K562 (cell line): ENCODE data around the gene MINDY4B. TPM values are rescaled to one million over a fixed set of nuclear protein-coding genes. Genes with fewer than 3 reads are reported as not detected.

Experiments
- ATAC-seq: fragments of 200-7000 bp; cut with Tn5 transposase; 3 replicates; pipeline ENCODE4 v1.9.1; 2020; ENCODE audit warnings: moderate library complexity
- BruUV-seq: library from RNA; stranded (reverse); fragments of 400-500 nt; replicated peaks from 2 replicates; lab custom pipeline; 2021; lab: Mats Ljungman, UMichigan
- CTCF ChIA-PET: fragments of 300-600 bp; formaldehyde crosslinking; extraction: SDS; loops from one replicate; lab custom pipeline; 2021; ENCODE audit warnings: low intra/inter-chr PET ratio; lab: Yijun Ruan, JAX
- POLR2A ChIA-PET: fragments of 300-600, 350-650 bp; sonication (Branson Sonifier 250); formaldehyde crosslinking; extraction: SDS; loops from one replicate; lab custom pipeline; 2021; ENCODE audit warnings: antibody characterized with exemption, inconsistent platforms; lab: Yijun Ruan, JAX
- DNase-seq, 4 experiments: peaks; one replicate each; pipeline versions ENCODE4 v3.0.0 to v3.0.0-alpha.2; 2011 to 2018; ENCODE audit warnings: low spot score in 3 of 4, mixed read lengths in 3 of 4; ENCODE audit errors: extremely low read depth in 1 of 4
- FAIRE-seq: peaks from 2 replicates; lab custom pipeline; 2011; peaks lifted over from hg19 to GRCh38; lab: Jason Lieb, UNC
- H2AFZ ChIP-seq: 2 replicates; pipeline ENCODE4 v1.6.0; 2011; ENCODE audit warnings: low read depth, low read length, control low read depth, inconsistent platforms
- H3K27ac ChIP-seq: fragments of 200-600 bp; 3 replicates; pipeline ENCODE4 v1.8.0; 2011; ENCODE audit warnings: low read depth, mild to moderate bottlenecking, control low read depth, inconsistent platforms, low read length, moderate library complexity, mixed read lengths; ENCODE audit errors: extremely low read depth
- H3K27me3 ChIP-seq, 2 experiments: fragments of 300-600 bp in 1 of 2; 2 replicates in 1 of 2; 3 replicates in 1 of 2; pipeline versions ENCODE4 v1.6.0 to v1.8.0; 2011; ENCODE audit warnings: inconsistent platforms in 2 of 2, low read length in 2 of 2, mild to moderate bottlenecking in 1 of 2, mixed read lengths in 1 of 2, moderate library complexity in 1 of 2; ENCODE audit not compliant: control insufficient read depth in 2 of 2, insufficient read depth in 2 of 2
- H3K36me3 ChIP-seq: fragments of 300-600 bp; 3 replicates; pipeline ENCODE4 v1.8.0; 2011; ENCODE audit warnings: mild to moderate bottlenecking, low read length, inconsistent platforms; ENCODE audit not compliant: control insufficient read depth, insufficient read depth
- H3K4me1 ChIP-seq, 2 experiments: fragments of 200-600 bp in 1 of 2; replicated peaks in 1 of 2; 2 replicates in 1 of 2; 3 replicates in 1 of 2; pipeline versions ENCODE4 v1.5.1 to v1.8.0; 2011; ENCODE audit warnings: inconsistent platforms in 2 of 2, low read length in 2 of 2, mild to moderate bottlenecking in 1 of 2, mixed read lengths in 1 of 2, moderate library complexity in 1 of 2; ENCODE audit not compliant: control insufficient read depth in 2 of 2, insufficient read depth in 2 of 2
- H3K4me2 ChIP-seq: 2 replicates; pipeline ENCODE4 v1.6.1; 2011; ENCODE audit warnings: low read length, control low read depth, inconsistent platforms, mixed read lengths; ENCODE audit not compliant: insufficient read depth
- H3K4me3 ChIP-seq: fragments of 200-600 bp; sonication (generic), shearing (Covaris generic); 2 replicates; pipeline ENCODE4 v1.5.1; 2016; ENCODE audit warnings: control low read depth, inconsistent platforms
- H3K79me2 ChIP-seq: fragments of 200-600 bp; 3 replicates; pipeline ENCODE4 v1.8.0; 2011; ENCODE audit warnings: low read length, inconsistent platforms; ENCODE audit not compliant: control insufficient read depth, insufficient read depth
- H3K9ac ChIP-seq, 2 experiments: 2 replicates each; pipeline versions ENCODE4 v1.6.0 to v1.6.1; 2011; ENCODE audit warnings: low read depth in 2 of 2, low read length in 2 of 2, control low read depth in 1 of 2, inconsistent platforms in 1 of 2, mild to moderate bottlenecking in 1 of 2, mixed read lengths in 1 of 2; ENCODE audit not compliant: insufficient read depth in 1 of 2
- H3K9me1 ChIP-seq: one replicate; pipeline ENCODE4 v1.6.0; 2011; ENCODE audit warnings: inconsistent platforms, mild to moderate bottlenecking, low read length, moderate library complexity; ENCODE audit not compliant: control insufficient read depth, insufficient read depth
- H3K9me3 ChIP-seq: replicated peaks from 2 replicates; pipeline ENCODE4 v1.5.1; 2011; ENCODE audit warnings: low read depth, low read length, inconsistent platforms; ENCODE audit not compliant: control insufficient read depth, insufficient read depth
- H4K20me1 ChIP-seq: replicated peaks from 2 replicates; pipeline ENCODE4 v1.6.1; 2011; ENCODE audit warnings: low read length, inconsistent platforms, mixed read lengths; ENCODE audit not compliant: control insufficient read depth, insufficient read depth
- ARID1B ChIP-seq: fragments of 450-650 bp; IDR thresholded peaks from 2 replicates; pipeline ENCODE4 v1.6.1; 2016; ENCODE audit warnings: antibody characterized with exemption, mild to moderate bottlenecking, inconsistent platforms
- ELF2 ChIP-seq: fragments of 250-450 bp; sonication (Bioruptor Pico); IDR thresholded peaks from 2 replicates; pipeline ENCODE4 v1.5.0; 2021; ENCODE audit warnings: mild to moderate bottlenecking
- EWSR1 ChIP-seq: fragments of 450-650 bp; IDR thresholded peaks from 2 replicates; pipeline ENCODE4 v1.6.1; 2018; ENCODE audit warnings: borderline replicate concordance, mild to moderate bottlenecking, low read depth, moderate library complexity; ENCODE audit not compliant: partially characterized antibody
- EZH2 ChIP-seq: IDR thresholded peaks from 2 replicates; pipeline ENCODE4 v1.6.1; 2012; ENCODE audit warnings: low read depth, mild to moderate bottlenecking, inconsistent platforms, low read length, borderline replicate concordance
- FUS ChIP-seq: fragments of 200-400 bp; formaldehyde crosslinking; optimal IDR thresholded peaks from 2 replicates; pipeline ENCODE3; 2017; ENCODE audit warnings: low read depth, low read length
- GATAD2A ChIP-seq: fragments of 450-650 bp; IDR thresholded peaks from 2 replicates; pipeline ENCODE4 v1.6.1; 2017
- GTF2E2 ChIP-seq: fragments of 200-800 bp; sonication (Bioruptor generic); IDR thresholded peaks from 2 replicates; pipeline ENCODE4 v1.6.1; 2016; ENCODE audit warnings: missing genetic modification characterization, missing compliant biosample characterization
- HNRNPUL1 ChIP-seq: fragments of 200-400 bp; formaldehyde crosslinking; IDR thresholded peaks from 2 replicates; pipeline ENCODE4 v1.6.1; 2017; ENCODE audit warnings: low read length
- MYC ChIP-seq, 2 experiments: fragments of 250-450 bp in 1 of 2; sonication (Bioruptor Pico) in 1 of 2; IDR thresholded peaks; 2 replicates each; pipeline versions ENCODE4 v1.5.1 to v1.6.1; 2012 to 2021; ENCODE audit warnings: low read depth in 2 of 2, borderline replicate concordance in 1 of 2, improper control_type of control experiment in 1 of 2, low read length in 1 of 2, mild to moderate bottlenecking in 1 of 2, moderate library complexity in 1 of 2
- NEUROD1 ChIP-seq: fragments of 150-350 bp; IDR thresholded peaks from 2 replicates; pipeline ENCODE4 v1.6.1; 2014; ENCODE audit warnings: borderline replicate concordance, low read length, low read depth; ENCODE audit not compliant: partially characterized antibody
- NFIC ChIP-seq: fragments of 450-650 bp; IDR thresholded peaks from 2 replicates; pipeline ENCODE4 v1.6.1; 2017; ENCODE audit warnings: mild to moderate bottlenecking, inconsistent platforms
- ZBTB1 ChIP-seq: sonication (generic); formaldehyde crosslinking; IDR thresholded peaks from 2 replicates; pipeline ENCODE4 v1.8.1; 2023; ENCODE audit warnings: missing genetic modification reagents, low read depth, mild to moderate bottlenecking, borderline replicate concordance
- ZNF511 ChIP-seq: sonication (generic); formaldehyde crosslinking; IDR thresholded peaks from 2 replicates; pipeline ENCODE4 v1.8.0; 2022; ENCODE audit warnings: mild to moderate bottlenecking, missing genetic modification reagents
- ZNF584 ChIP-seq: fragments of 200-800 bp; sonication (Bioruptor generic); IDR thresholded peaks from 2 replicates; pipeline ENCODE4 v1.6.1; 2016; ENCODE audit warnings: low read depth, mild to moderate bottlenecking, missing genetic modification characterization, missing compliant biosample characterization
- WGBS: fragments of 100-300 bp; shearing (Covaris generic); methylation state at CpG from one replicate; pipeline ENCODE4 v1.1.6; 2016; ENCODE audit warnings: low coverage, mixed read lengths; ENCODE audit not compliant: insufficient coverage; ENCODE audit errors: missing lambda C conversion rate; 5-methylcytosine and 5-hydroxymethylcytosine counted together
- in situ Hi-C: fragments of 300-500 bp; cut with MboI; formaldehyde crosslinking; loops from 4 replicates; pipeline ENCODE4 v1.15.0; 2018; ENCODE audit warnings: inconsistent platforms, mixed read lengths
- intact Hi-C: fragments of 100-400 bp; cut with micrococcal nuclease; formaldehyde crosslinking; loops from 2 replicates; pipeline ENCODE4 v1.14.2; 2022
- polyA plus RNA-seq, 8 experiments: library from polyadenylated mRNA; depleted of rRNA in 4 of 8; stranded (reverse) in 5 of 8; unstranded in 3 of 8; fragments of >200 nt; fragmentation: Nextera tagmentation in 2 of 8; fragmentation: Illumina TruSeq in 1 of 8; extraction: Ambion mirVana in 2 of 8; extraction: Trizol in 1 of 8; gene quantifications; 2 replicates each; pipeline versions ENCODE4 v1.2.1 to v1.2.3, GENCODE V29; 2011 to 2014; ENCODE audit warnings: inconsistent platforms in 1 of 8, missing spikeins in 1 of 8
- total RNA-seq, 7 experiments: library from RNA; depleted of rRNA in 6 of 7; stranded (reverse); fragments of >200 nt in 6 of 7; fragmentation: Illumina TruSeq in 2 of 7; extraction: Trizol in 2 of 7; gene quantifications; 2 replicates each; pipeline versions ENCODE4 v1.2.1 to v1.2.3, GENCODE V29; 2011 to 2021; ENCODE audit warnings: low replicate concordance in 1 of 7
- TF ChIP-seq, protein P1 (sequence below): fragments of 450-650 bp; formaldehyde crosslinking; conservative IDR thresholded peaks from 2 replicates; pipeline ENCODE4 v1.4.0; 2022; ENCODE audit warnings: mild to moderate bottlenecking, missing genetic modification characterization
- TF ChIP-seq, protein P2 (sequence below): fragments of 450-650 bp; IDR thresholded peaks from 2 replicates; pipeline ENCODE4 v1.6.1; 2016; ENCODE audit warnings: antibody characterized with exemption

Gene MINDY4B
- total and polyA plus RNA-seq, 9 of the 15 experiments (the other 6 are each of a cell fraction or from before 2014, with no cell fraction given): not detected

DNA sequence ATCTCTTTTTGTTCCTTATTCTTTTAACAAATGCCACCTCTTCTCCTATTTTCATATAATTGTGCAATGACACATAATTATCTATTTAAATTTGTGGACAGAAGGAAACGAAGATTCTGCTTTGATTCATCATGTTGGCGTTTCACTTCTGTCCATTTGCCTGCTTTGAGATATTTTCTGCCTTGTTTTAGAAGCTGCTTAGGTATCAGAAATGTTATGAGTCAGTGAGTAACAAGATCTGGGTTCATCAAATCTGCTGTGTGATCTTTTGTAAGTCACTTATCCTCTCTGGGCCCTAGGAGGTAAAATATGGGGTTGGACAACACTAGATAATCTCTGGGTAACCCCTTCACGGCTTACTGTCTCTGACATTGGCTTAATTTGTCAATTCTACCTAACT is 7.3 kb upstream of the MINDY4B start:
- in situ Hi-C loops (no loop called here), intact Hi-C loops (no loop called here)
- no peaks in the 10 kb centered on the region for H3K4me1 ChIP-seq
- H3K79me2 ChIP-seq: no peaks in the 10 kb centered on the region
- H4K20me1 ChIP-seq: no peaks in the 10 kb centered on the region
- BruUV-seq: no TSS peak
- peaks cover 6 to 11% of the 10 kb centered on the region in 2 experiments; a peak in 4 of 5 replicates for H3K27me3 ChIP-seq
- ATAC-seq: no peak
- H3K9me1 ChIP-seq: no peaks in the 10 kb centered on the region
- no peaks in the 10 kb centered on the region for H3K36me3 ChIP-seq
- no peak overlapping the region for H3K27ac ChIP-seq
- POLR2A ChIA-PET: no interaction called here
- no peak for TF ChIP-seq MYC (IDR thresholded peaks at IDR 0.05; ENCODE audit: low read depth, low read length)
- TF ChIP-seq MYC (CRISPR knock-in tag; IDR thresholded peaks at IDR 0.05; ENCODE audit: borderline replicate concordance, low read depth): no peak
- no peak for TF ChIP-seq FUS
- no peak for TF ChIP-seq GTF2E2 (tag)
- no peak for TF ChIP-seq ELF2 (CRISPR knock-in tag)
- TF ChIP-seq NEUROD1: no peak
- TF ChIP-seq ZBTB1 (CRISPR knock-in tag): no peak
- TF ChIP-seq GATAD2A: no peak
- no peak for TF ChIP-seq HNRNPUL1
- TF ChIP-seq, protein P1, sequence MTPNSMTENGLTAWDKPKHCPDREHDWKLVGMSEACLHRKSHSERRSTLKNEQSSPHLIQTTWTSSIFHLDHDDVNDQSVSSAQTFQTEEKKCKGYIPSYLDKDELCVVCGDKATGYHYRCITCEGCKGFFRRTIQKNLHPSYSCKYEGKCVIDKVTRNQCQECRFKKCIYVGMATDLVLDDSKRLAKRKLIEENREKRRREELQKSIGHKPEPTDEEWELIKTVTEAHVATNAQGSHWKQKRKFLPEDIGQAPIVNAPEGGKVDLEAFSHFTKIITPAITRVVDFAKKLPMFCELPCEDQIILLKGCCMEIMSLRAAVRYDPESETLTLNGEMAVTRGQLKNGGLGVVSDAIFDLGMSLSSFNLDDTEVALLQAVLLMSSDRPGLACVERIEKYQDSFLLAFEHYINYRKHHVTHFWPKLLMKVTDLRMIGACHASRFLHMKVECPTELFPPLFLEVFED (CRISPR knock-in tag): no peak
- TF ChIP-seq NFIC: no peak
- TF ChIP-seq EZH2: no peak
- no peak for TF ChIP-seq ZNF584 (CRISPR knock-in tag)
- TF ChIP-seq, protein P2, sequence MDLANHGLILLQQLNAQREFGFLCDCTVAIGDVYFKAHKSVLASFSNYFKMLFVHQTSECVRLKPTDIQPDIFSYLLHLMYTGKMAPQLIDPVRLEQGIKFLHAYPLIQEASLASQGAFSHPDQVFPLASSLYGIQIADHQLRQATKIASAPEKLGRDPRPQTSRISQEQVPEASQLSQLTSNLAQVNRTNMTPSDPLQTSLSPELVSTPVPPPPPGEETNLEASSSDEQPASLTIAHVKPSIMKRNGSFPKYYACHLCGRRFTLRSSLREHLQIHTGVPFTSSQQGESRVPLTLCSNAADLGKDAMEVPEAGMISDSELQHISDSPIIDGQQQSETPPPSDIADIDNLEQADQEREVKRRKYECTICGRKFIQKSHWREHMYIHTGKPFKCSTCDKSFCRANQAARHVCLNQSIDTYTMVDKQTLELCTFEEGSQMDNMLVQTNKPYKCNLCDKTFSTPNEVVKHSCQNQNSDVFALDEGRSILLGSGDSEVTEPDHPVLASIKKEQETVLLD: no peak
- TF ChIP-seq EWSR1: no peak
- TF ChIP-seq ZNF511 (CRISPR knock-in tag): no peak
- no peak for TF ChIP-seq ARID1B
- no peak for DNase-seq
- no peak for FAIRE-seq
- no peak overlapping the region for H3K9ac ChIP-seq
- CTCF ChIA-PET: no interaction called here
- no peak overlapping the region for H3K4me2 ChIP-seq
- H2AFZ ChIP-seq: no peak overlapping the region
- no peaks in the 10 kb centered on the region for H3K9me3 ChIP-seq
- WGBS: 3% methylated on average over 3 of the region's 3 CpGs
- no peak overlapping the region for H3K4me3 ChIP-seq
